Psoas muscle (tissue), 8 donors: ENCODE data around the gene TARM1. TPM values are rescaled to one million over a fixed set of nuclear protein-coding genes. Genes with fewer than 3 reads are reported as not detected.
"Not testable (repeated sequence)": the region's sequence is repeated elsewhere in the genome, so short reads cannot be mapped to it uniquely, and the experiment has no call there.

Source experiments
- ATAC-seq, 4 donors: fragments of 200-7000 bp; cut with Tn5 transposase; one replicate each; pipeline ENCODE4 v1.9.1; 2020; ENCODE audit warnings: moderate library complexity in 3 of 4, mild to moderate bottlenecking in 2 of 4
- DNase-seq, 2 donors: peaks; one replicate each; pipeline ENCODE4 v3.0.0-alpha.2; 2020
- H3K27ac ChIP-seq: fragments of 200-600 bp; one replicate; pipeline ENCODE4 v1.8.0; 2022
- H3K27me3 ChIP-seq, 3 donors: fragments of 200-600 bp in 1 of 3; one replicate each; pipeline versions ENCODE4 v1.6.1 to v1.8.0; 2013 to 2022; ENCODE audit warnings: low read length in 2 of 3, mild to moderate bottlenecking in 2 of 3, moderate library complexity in 1 of 3; ENCODE audit not compliant: insufficient read depth in 3 of 3
- H3K36me3 ChIP-seq, 2 donors: fragments of 200-600 bp in 1 of 2; one replicate each; pipeline versions ENCODE4 v1.6.1 to v1.8.0; 2013 to 2022; ENCODE audit warnings: low read depth in 1 of 2, mild to moderate bottlenecking in 1 of 2, moderate library complexity in 1 of 2; ENCODE audit not compliant: insufficient read depth in 1 of 2
- H3K4me1 ChIP-seq: fragments of 200-600 bp; one replicate; pipeline ENCODE4 v1.8.0; 2022
- H3K4me3 ChIP-seq: fragments of 200-600 bp; one replicate; pipeline ENCODE4 v1.8.0; 2022; ENCODE audit warnings: mild to moderate bottlenecking
- H3K9me3 ChIP-seq: fragments of 200-600 bp; one replicate; pipeline ENCODE4 v1.8.0; 2022
- CTCF ChIP-seq: fragments of 200-600 bp; IDR thresholded peaks from one replicate; pipeline ENCODE4 v1.8.0; 2022; ENCODE audit warnings: antibody characterized with exemption
- WGBS, 3 donors: extraction: QIAGEN DNeasy Blood & Tissue Kit; methylation state at CpG; one replicate each; pipeline versions ENCODE4 v1.1.6 to v1.1.7; 2013; 5-methylcytosine and 5-hydroxymethylcytosine counted together
- intact Hi-C, 2 donors: fragments of 100-400 bp; cut with DNase I; formaldehyde crosslinking; loops; one replicate each; pipeline versions ENCODE4 v1.11.0 to v1.14.2; 2022
- polyA plus RNA-seq, 3 donors: library from polyadenylated mRNA; stranded (reverse); fragments of 200-250 nt; gene quantifications; one replicate each; pipeline ENCODE4 v1.2.3, GENCODE V29; 2013
- total RNA-seq, 4 donors: library from RNA; stranded (reverse); fragmentation: NEBNext Ultra II Directional in 2 of 4; extraction: Animal tissue kit (Norgen Biotek cat#: 25700) in 2 of 4; gene quantifications; one replicate each; pipeline versions ENCODE4 v1.2.1 to v1.2.4, GENCODE V29; 2021 to 2023
- donor health status: healthy with polysubstance abuse.
- donor health status: DM: no; HTN: no; CAD: no; lungs with moderate emphysema.
- donor health status: Bipolar disorder and iron deficiency.
- donor health status: healthy.
- donor health status: DM: yes; HTN: yes; CAD: no.
- donor health status: DM: no; HTN: no; CAD: no.
- donor health status: DM: no; HTN: no; CAD: no.
- donor health status: DM: yes; HTN: yes; CAD: no.

TARM1 gene
- total and polyA plus RNA-seq, 7 donors = not detected

GRCh38 chr19:54102421-54103169 is 21.4 kb upstream of the TARM1 start, which contains the start of gene NDUFA3:
TSS of gene NDUFA3 (plus strand) at chr19:54102855. CDS start at chr19:54102879, 24 bp downstream.
- Histone ChIP-seq H3K27me3 (peaks cover 0 to 9% (median 0%) of the 10 kb centered on the region in 3 donors), H3K4me3 (peak within 1 kb of the TSS; percentile 86), H3K36me3 (peaks cover 0 to 21% of the 10 kb centered on the region in 2 donors), H3K27ac (peak within 1 kb of the TSS; percentile 76), H3K9me3 (no peaks in the 10 kb centered on the region), H3K4me1 (peaks cover 3% of the 10 kb centered on the region)
- peak; percentile 99 for DNase-seq
- ATAC-seq = peak; percentile 100
- TF ChIP-seq CTCF = no peak
- 2 to 3% (median 3%) methylated on average over 51 to 54 of the region's 54 CpGs for WGBS, 3 donors
- intact Hi-C loops = loop anchor here in 1 of 2 donors (10.0 kb wide), 1 partner anchor 118 kb away; no protein-coding TSS in a partner anchor

GRCh38 chr19:54100561-54100960 is 19.4 kb upstream of the TARM1 start, which contains the start of gene OSCAR:
TSS of gene OSCAR (minus strand) at chr19:54100803. CDS start at chr19:54100792, 11 bp downstream.
- no peak for ATAC-seq
- H3K27ac ChIP-seq = no peak within 1 kb of the TSS
- H3K27me3 ChIP-seq = peaks cover 0 to 21% (median 7%) of the 10 kb centered on the region in 3 donors
- H3K4me3 ChIP-seq = no peak within 1 kb of the TSS
- no peak for TF ChIP-seq CTCF
- intact Hi-C loops = loop anchor here in 1 of 2 donors (10.0 kb wide), 1 partner anchor 116 kb away; no protein-coding TSS in a partner anchor
- H3K4me1 ChIP-seq = peaks cover 3% of the 10 kb centered on the region
- DNase-seq = no peak
- H3K36me3 ChIP-seq = peaks cover 0 to 1% of the 10 kb centered on the region in 2 donors
- WGBS, 3 donors = 51 to 55% (median 54%) methylated on average over 5 of the region's 5 CpGs
- H3K9me3 ChIP-seq = no peaks in the 10 kb centered on the region

DNA sequence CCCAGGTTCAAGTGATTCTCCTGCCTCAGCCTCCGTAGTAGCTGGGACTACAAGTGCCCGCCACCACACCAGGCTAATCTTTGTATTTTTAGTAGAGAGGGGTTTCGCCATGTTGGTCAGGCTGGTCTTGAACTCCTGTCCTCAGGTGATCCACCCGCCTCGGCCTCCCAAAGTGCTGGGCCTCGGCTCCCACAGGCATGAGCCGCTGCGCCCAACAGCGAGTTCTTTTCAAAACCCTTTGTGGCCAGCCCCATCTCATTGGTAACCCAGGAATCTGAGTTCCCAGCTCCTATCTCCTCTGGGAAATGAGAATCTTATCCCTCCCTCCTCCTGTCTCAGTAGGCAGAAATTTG is 18.7 kb upstream of the TARM1 start:
- not testable (repeated sequence) for DNase-seq, H3K4me3 ChIP-seq, ATAC-seq, H3K9me3 ChIP-seq, H3K4me1 ChIP-seq, H3K36me3 ChIP-seq, H3K27ac ChIP-seq
- intact Hi-C loops = loop anchor here in 1 of 2 donors (10.0 kb wide), 1 partner anchor 115 kb away; no protein-coding TSS in a partner anchor
- WGBS, 3 donors = 70 to 82% (median 74%) methylated on average over 9 of the region's 9 CpGs
- H3K27me3 ChIP-seq = peaks cover 0 to 22% (median 13%) of the 10 kb centered on the region in 3 donors

- 79 to 84% (median 80%) methylated on average over 10 to 12 of the region's 12 CpGs for WGBS, 3 donors
- H3K9me3 ChIP-seq = no peaks in the 10 kb centered on the region
- no peak for TF ChIP-seq CTCF
- no peaks in the 10 kb centered on the region for H3K36me3 ChIP-seq
- H3K27me3 ChIP-seq = peaks cover 0 to 27% (median 15%) of the 10 kb centered on the region in 3 donors
- intact Hi-C loops = no loop called here
- peaks cover 3% of the 10 kb centered on the region for H3K4me1 ChIP-seq
- H3K4me3 ChIP-seq = no peak overlapping the region
- no peak for ATAC-seq
- DNase-seq = no peak
- H3K27ac ChIP-seq = no peak overlapping the region
Observed at GRCh38 chr19:54099190-54099902, 18.2 kb upstream of the TARM1 start.

DNA sequence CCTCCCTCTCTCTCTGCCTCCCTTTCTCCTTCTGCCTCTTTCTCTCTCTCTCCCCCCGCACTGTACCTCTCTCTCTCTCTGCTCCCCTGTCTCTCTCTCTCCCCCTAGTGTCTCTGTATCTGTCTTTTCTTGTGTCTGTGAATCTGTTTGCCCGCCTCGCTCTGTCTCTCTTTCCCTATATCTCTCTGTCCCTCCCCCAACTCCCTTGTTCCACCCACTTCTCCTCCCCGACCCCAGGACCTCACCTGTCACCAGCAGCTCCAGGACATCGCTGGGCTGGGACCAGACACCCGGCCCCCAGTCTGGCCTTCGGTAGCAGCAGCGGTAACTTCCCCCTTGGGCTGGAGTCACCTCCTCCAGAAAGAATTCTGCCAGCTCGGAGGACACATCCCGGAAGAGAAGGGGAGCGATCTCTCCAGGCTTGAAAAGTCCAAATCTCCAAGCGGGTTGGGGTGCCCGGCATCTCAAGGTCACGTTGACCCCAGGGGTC is 15.5 kb upstream of the TARM1 start:
- Histone ChIP-seq H3K27ac (no peak overlapping the region), H3K4me3 (peak overlapping the region; percentile 18), H3K27me3 (peaks cover 0 to 40% (median 15%) of the 10 kb centered on the region in 3 donors), H3K4me1 (no peaks in the 10 kb centered on the region), H3K36me3 (no peaks in the 10 kb centered on the region), H3K9me3 (no peaks in the 10 kb centered on the region)
- intact Hi-C loops = no loop called here
- no peak for ATAC-seq
- no peak for DNase-seq
- WGBS, 3 donors = 7 to 10% (median 9%) methylated on average over 14 of the region's 14 CpGs
- no peak for TF ChIP-seq CTCF

DNA sequence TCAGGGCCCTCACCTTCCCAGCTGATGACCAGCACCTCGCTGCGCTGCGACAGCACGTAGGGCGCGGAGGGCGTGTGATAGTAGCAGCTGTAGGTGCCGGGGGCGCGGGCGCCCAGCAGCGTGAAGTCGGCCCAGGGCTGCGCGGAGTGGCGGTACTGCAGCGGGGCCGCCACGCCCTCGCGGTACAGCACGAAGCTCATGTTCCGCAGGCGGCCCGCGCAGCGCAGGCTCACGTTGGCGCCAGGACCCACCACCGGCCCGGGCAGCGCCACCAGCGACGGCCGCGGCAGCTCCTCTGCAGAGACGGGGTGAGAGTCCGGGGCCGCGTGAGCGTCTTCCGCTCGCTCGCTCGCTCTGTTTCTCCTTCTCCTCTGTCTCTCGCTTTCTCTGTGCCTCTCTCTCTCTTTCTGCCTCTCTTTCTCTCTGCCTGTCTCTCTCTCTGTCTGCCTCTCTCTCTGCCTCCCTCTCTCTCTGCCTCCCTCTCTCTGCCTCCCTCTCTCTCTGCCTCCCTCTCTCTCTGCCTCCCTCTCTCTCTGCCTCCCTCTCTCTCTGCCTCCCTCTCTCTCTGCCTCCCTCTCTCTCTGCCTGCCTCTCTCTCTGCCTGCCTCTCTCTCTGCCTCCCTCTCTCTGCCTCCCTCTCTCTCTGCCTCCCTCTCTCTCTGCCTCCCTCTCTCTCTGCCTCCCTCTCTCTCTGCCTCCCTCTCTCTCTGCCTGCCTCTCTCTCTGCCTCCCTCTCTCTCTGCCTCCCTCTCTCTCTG is 14.9 kb upstream of the TARM1 start:
- WGBS, 3 donors = 0 to 1% (median 1%) methylated on average over 21 to 46 of the region's 46 CpGs

More for the DNA sequence above, 14.9 kb upstream of the TARM1 start:
- H3K4me1 ChIP-seq, intact Hi-C loops, H3K36me3 ChIP-seq, H3K9me3 ChIP-seq, H3K27ac ChIP-seq: not testable (repeated sequence)
- Histone ChIP-seq H3K27me3 (peaks cover 0 to 40% (median 15%) of the 10 kb centered on the region in 3 donors), H3K4me3 (peak overlapping the region; percentile 53)
- DNase-seq (peak; percentile 55 to 68), ATAC-seq (peak; percentile 48 to 62 (median 55))
